K562 (cell line): ENCODE data around the gene CEP89. TPM values are rescaled to one million over a fixed set of nuclear protein-coding genes. Genes with fewer than 3 reads are reported as not detected.

Experiments
- ATAC-seq: fragments of 200-7000 bp; cut with Tn5 transposase; 3 replicates; pipeline ENCODE4 v1.9.1; 2020; ENCODE audit warnings: moderate library complexity
- BruUV-seq: library from RNA; stranded (reverse); fragments of 400-500 nt; replicated peaks from 2 replicates; lab custom pipeline; 2021; lab: Mats Ljungman, UMichigan
- CTCF ChIA-PET: fragments of 300-600 bp; formaldehyde crosslinking; extraction: SDS; loops from one replicate; lab custom pipeline; 2021; ENCODE audit warnings: low intra/inter-chr PET ratio; lab: Yijun Ruan, JAX
- POLR2A ChIA-PET: fragments of 300-600, 350-650 bp; sonication (Branson Sonifier 250); formaldehyde crosslinking; extraction: SDS; loops from one replicate; lab custom pipeline; 2021; ENCODE audit warnings: antibody characterized with exemption, inconsistent platforms; lab: Yijun Ruan, JAX
- DNase-seq, 4 experiments: peaks; one replicate each; pipeline versions ENCODE4 v3.0.0 to v3.0.0-alpha.2; 2011 to 2018; ENCODE audit warnings: low spot score in 3 of 4, mixed read lengths in 3 of 4; ENCODE audit errors: extremely low read depth in 1 of 4
- FAIRE-seq: peaks from 2 replicates; lab custom pipeline; 2011; peaks lifted over from hg19 to GRCh38; lab: Jason Lieb, UNC
- H2AFZ ChIP-seq: 2 replicates; pipeline ENCODE4 v1.6.0; 2011; ENCODE audit warnings: low read depth, low read length, control low read depth, inconsistent platforms
- H3K27ac ChIP-seq: fragments of 200-600 bp; 3 replicates; pipeline ENCODE4 v1.8.0; 2011; ENCODE audit warnings: low read depth, mild to moderate bottlenecking, control low read depth, inconsistent platforms, low read length, moderate library complexity, mixed read lengths; ENCODE audit errors: extremely low read depth
- H3K27me3 ChIP-seq, 2 experiments: fragments of 300-600 bp in 1 of 2; 2 replicates in 1 of 2; 3 replicates in 1 of 2; pipeline versions ENCODE4 v1.6.0 to v1.8.0; 2011; ENCODE audit warnings: inconsistent platforms in 2 of 2, low read length in 2 of 2, mild to moderate bottlenecking in 1 of 2, mixed read lengths in 1 of 2, moderate library complexity in 1 of 2; ENCODE audit not compliant: control insufficient read depth in 2 of 2, insufficient read depth in 2 of 2
- H3K36me3 ChIP-seq: fragments of 300-600 bp; 3 replicates; pipeline ENCODE4 v1.8.0; 2011; ENCODE audit warnings: mild to moderate bottlenecking, low read length, inconsistent platforms; ENCODE audit not compliant: control insufficient read depth, insufficient read depth
- H3K4me1 ChIP-seq, 2 experiments: fragments of 200-600 bp in 1 of 2; replicated peaks in 1 of 2; 2 replicates in 1 of 2; 3 replicates in 1 of 2; pipeline versions ENCODE4 v1.5.1 to v1.8.0; 2011; ENCODE audit warnings: inconsistent platforms in 2 of 2, low read length in 2 of 2, mild to moderate bottlenecking in 1 of 2, mixed read lengths in 1 of 2, moderate library complexity in 1 of 2; ENCODE audit not compliant: control insufficient read depth in 2 of 2, insufficient read depth in 2 of 2
- H3K4me2 ChIP-seq: 2 replicates; pipeline ENCODE4 v1.6.1; 2011; ENCODE audit warnings: low read length, control low read depth, inconsistent platforms, mixed read lengths; ENCODE audit not compliant: insufficient read depth
- H3K4me3 ChIP-seq: fragments of 200-600 bp; sonication (generic), shearing (Covaris generic); 2 replicates; pipeline ENCODE4 v1.5.1; 2016; ENCODE audit warnings: control low read depth, inconsistent platforms
- H3K79me2 ChIP-seq: fragments of 200-600 bp; 3 replicates; pipeline ENCODE4 v1.8.0; 2011; ENCODE audit warnings: low read length, inconsistent platforms; ENCODE audit not compliant: control insufficient read depth, insufficient read depth
- H3K9ac ChIP-seq, 2 experiments: 2 replicates each; pipeline versions ENCODE4 v1.6.0 to v1.6.1; 2011; ENCODE audit warnings: low read depth in 2 of 2, low read length in 2 of 2, control low read depth in 1 of 2, inconsistent platforms in 1 of 2, mild to moderate bottlenecking in 1 of 2, mixed read lengths in 1 of 2; ENCODE audit not compliant: insufficient read depth in 1 of 2
- H3K9me1 ChIP-seq: one replicate; pipeline ENCODE4 v1.6.0; 2011; ENCODE audit warnings: inconsistent platforms, mild to moderate bottlenecking, low read length, moderate library complexity; ENCODE audit not compliant: control insufficient read depth, insufficient read depth
- H3K9me3 ChIP-seq: replicated peaks from 2 replicates; pipeline ENCODE4 v1.5.1; 2011; ENCODE audit warnings: low read depth, low read length, inconsistent platforms; ENCODE audit not compliant: control insufficient read depth, insufficient read depth
- H4K20me1 ChIP-seq: replicated peaks from 2 replicates; pipeline ENCODE4 v1.6.1; 2011; ENCODE audit warnings: low read length, inconsistent platforms, mixed read lengths; ENCODE audit not compliant: control insufficient read depth, insufficient read depth
- FOXJ2 ChIP-seq: fragments of 200-800 bp; sonication (Bioruptor generic); IDR thresholded peaks from 2 replicates; pipeline ENCODE4 v1.6.1; 2016; ENCODE audit warnings: missing genetic modification characterization, missing compliant biosample characterization
- JUND ChIP-seq, 2 experiments: IDR thresholded peaks; 2 replicates in 1 of 2; 3 replicates in 1 of 2; pipeline ENCODE4 v1.6.1; 2011; ENCODE audit warnings: borderline replicate concordance in 2 of 2, low read depth in 2 of 2, low read length in 2 of 2, improper control_type of control experiment in 1 of 2, missing biosample characterization in 1 of 2, missing genetic modification characterization in 1 of 2, missing genetic modification reagents in 1 of 2
- POLR2AphosphoS5 ChIP-seq: IDR thresholded peaks from 2 replicates; pipeline ENCODE4 v1.6.1; 2011; ENCODE audit warnings: mild to moderate bottlenecking, low read depth, low read length, moderate library complexity; ENCODE audit not compliant: control insufficient read depth, insufficient read depth
- PRMT5 ChIP-seq: sonication (generic); formaldehyde crosslinking; IDR thresholded peaks from 2 replicates; pipeline ENCODE4 v1.5.0; 2020; ENCODE audit warnings: missing genetic modification reagents
- U2AF2 ChIP-seq: fragments of 200-400 bp; formaldehyde crosslinking; optimal IDR thresholded peaks from 2 replicates; pipeline ENCODE3; 2017; ENCODE audit warnings: low read depth, mild to moderate bottlenecking, low read length
- ZNF121 ChIP-seq: sonication (generic); formaldehyde crosslinking; conservative IDR thresholded peaks from 2 replicates; pipeline ENCODE4 v1.8.0; 2022; ENCODE audit warnings: missing genetic modification reagents
- ZNF347 ChIP-seq: fragments of 450-650 bp; formaldehyde crosslinking; IDR thresholded peaks from 2 replicates; pipeline ENCODE4 v1.4.0; 2020; ENCODE audit warnings: low read depth, mild to moderate bottlenecking, moderate library complexity
- WGBS: fragments of 100-300 bp; shearing (Covaris generic); methylation state at CpG from one replicate; pipeline ENCODE4 v1.1.6; 2016; ENCODE audit warnings: low coverage, mixed read lengths; ENCODE audit not compliant: insufficient coverage; ENCODE audit errors: missing lambda C conversion rate; 5-methylcytosine and 5-hydroxymethylcytosine counted together
- in situ Hi-C: fragments of 300-500 bp; cut with MboI; formaldehyde crosslinking; loops from 4 replicates; pipeline ENCODE4 v1.15.0; 2018; ENCODE audit warnings: inconsistent platforms, mixed read lengths
- intact Hi-C: fragments of 100-400 bp; cut with micrococcal nuclease; formaldehyde crosslinking; loops from 2 replicates; pipeline ENCODE4 v1.14.2; 2022
- polyA plus RNA-seq, 8 experiments: library from polyadenylated mRNA; depleted of rRNA in 4 of 8; stranded (reverse) in 5 of 8; unstranded in 3 of 8; fragments of >200 nt; fragmentation: Nextera tagmentation in 2 of 8; fragmentation: Illumina TruSeq in 1 of 8; extraction: Ambion mirVana in 2 of 8; extraction: Trizol in 1 of 8; gene quantifications; 2 replicates each; pipeline versions ENCODE4 v1.2.1 to v1.2.3, GENCODE V29; 2011 to 2014; ENCODE audit warnings: inconsistent platforms in 1 of 8, missing spikeins in 1 of 8
- total RNA-seq, 7 experiments: library from RNA; depleted of rRNA in 6 of 7; stranded (reverse); fragments of >200 nt in 6 of 7; fragmentation: Illumina TruSeq in 2 of 7; extraction: Trizol in 2 of 7; gene quantifications; 2 replicates each; pipeline versions ENCODE4 v1.2.1 to v1.2.3, GENCODE V29; 2011 to 2021; ENCODE audit warnings: low replicate concordance in 1 of 7

CEP89 gene
- total and polyA plus RNA-seq, 9 of the 15 experiments (the other 6 are each of a cell fraction or from before 2014, with no cell fraction given), result 5.5 to 15.0 (median 7.2) TPM

- ChIA-PET POLR2A (no interaction called here), CTCF (no interaction called here)
- in situ Hi-C loops (no loop called here), intact Hi-C loops (no loop called here)
- WGBS, result 29% methylated on average over 12 of the region's 12 CpGs
- Histone ChIP-seq H3K4me3 (no peak overlapping the region), H3K4me2 (no peak overlapping the region), H2AFZ (no peak overlapping the region), H3K9ac (no peak overlapping the region), H4K20me1 (no peaks in the 10 kb centered on the region), H3K9me1 (no peaks in the 10 kb centered on the region), H3K4me1 (peaks cover 0 to 4% of the 10 kb centered on the region in 2 experiments; a peak in 2 of 5 replicates), H3K27me3 (peaks cover 11 to 50% of the 10 kb centered on the region in 2 experiments; a peak in 4 of 5 replicates), H3K79me2 (no peaks in the 10 kb centered on the region), H3K27ac (no peak overlapping the region), H3K36me3 (no peaks in the 10 kb centered on the region), H3K9me3 (no peaks in the 10 kb centered on the region)
- FAIRE-seq (no peak), ATAC-seq (no peak; the same call in 2 of the 3 replicates), DNase-seq (no peak)
- no TSS peak for BruUV-seq
- TF ChIP-seq POLR2AphosphoS5, result no peak
- no peak for TF ChIP-seq ZNF121
- no peak for TF ChIP-seq ZNF347 (CRISPR knock-in tag)
- TF ChIP-seq PRMT5 (CRISPR knock-in tag), result no peak
- TF ChIP-seq JUND (IDR thresholded peaks at IDR 0.05; ENCODE audit: borderline replicate concordance, low read depth, low read length), result no peak
- TF ChIP-seq JUND (tag; IDR thresholded peaks at IDR 0.05; ENCODE audit: borderline replicate concordance, low read depth, low read length), result no peak
- no peak for TF ChIP-seq U2AF2
- no peak for TF ChIP-seq FOXJ2 (tag)
Measured at GRCh38 chr19:32878988-32879387, 92.8 kb downstream of the CEP89 start.
